ENCODE results near the gene GGT7.
"Not testable (repeated sequence)": the region's sequence is repeated elsewhere in the genome, so short reads cannot be mapped to it uniquely, and the experiment has no call there.

Gene GGT7

GRCh38 chr20:34817072-34817471 lies 55.6 kb downstream of the GGT7 start:
- TF ChIP-seq CTCF (IDR thresholded peaks at IDR 0.05; ENCODE audit: insufficient read depth, low read depth, low read length, missing control alignments), result no peak
- no peak overlapping the region for H3K4me3 ChIP-seq (ENCODE audit: low read depth, low read length)
- DNase-seq (ENCODE audit: low read depth), result no peak

- TF ChIP-seq CTCF (IDR thresholded peaks at IDR 0.05; ENCODE audit: insufficient read depth, low read depth, low read length, missing control alignments), result no peak
- no peak overlapping the region for H3K4me3 ChIP-seq (ENCODE audit: low read depth, low read length)
- no peak for DNase-seq (ENCODE audit: low read depth)
Measured at GRCh38 chr20:34815636-34816035, 57.0 kb downstream of the GGT7 start.

GRCh38 chr20:34808583-34808982 lies 64.1 kb downstream of the GGT7 start:
- no peak overlapping the region for H3K4me3 ChIP-seq (ENCODE audit: low read depth, low read length)
- TF ChIP-seq CTCF (IDR thresholded peaks at IDR 0.05; ENCODE audit: insufficient read depth, low read depth, low read length, missing control alignments), result no peak
- DNase-seq (ENCODE audit: low read depth), result no peak

GRCh38 chr20:34807944-34808465 lies 64.7 kb downstream of the GGT7 start:
- not testable (repeated sequence) for DNase-seq (ENCODE audit: low read depth); H3K4me3 ChIP-seq (ENCODE audit: low read depth, low read length)

- no peak for DNase-seq (ENCODE audit: low read depth)
- H3K4me3 ChIP-seq (ENCODE audit: low read depth, low read length), result no peak overlapping the region
- no peak for TF ChIP-seq CTCF (IDR thresholded peaks at IDR 0.05; ENCODE audit: insufficient read depth, low read depth, low read length, missing control alignments)
Measured at GRCh38 chr20:34806255-34806654, 66.4 kb downstream of the GGT7 start.

GRCh38 chr20:34798871-34799270 lies 73.8 kb downstream of the GGT7 start:
- no peak for DNase-seq (ENCODE audit: low read depth)
- TF ChIP-seq CTCF (IDR thresholded peaks at IDR 0.05; ENCODE audit: insufficient read depth, low read depth, low read length, missing control alignments), result no peak
- no peak overlapping the region for H3K4me3 ChIP-seq (ENCODE audit: low read depth, low read length)

- DNase-seq (ENCODE audit: low read depth), result no peak
- TF ChIP-seq CTCF (IDR thresholded peaks at IDR 0.05; ENCODE audit: insufficient read depth, low read depth, low read length, missing control alignments), result no peak
Measured at GRCh38 chr20:34798328-34798727, 74.3 kb downstream of the GGT7 start.

More at GRCh38 chr20:34798328-34798727, 74.3 kb downstream of the GGT7 start:
- H3K4me3 ChIP-seq (ENCODE audit: low read depth, low read length), result no peak overlapping the region

All from GM12865 (cell line).